ENCODE results near the gene GNA12.

GNA12 gene

GRCh38 chr7:2760098-2760889 lies 83.8 kb downstream of the GNA12 start:
- TF ChIP-seq SPI1 (IDR thresholded peaks at IDR 0.05; ENCODE audit: borderline replicate concordance, low read depth) (no peak), CTCF (IDR thresholded peaks at IDR 0.05; ENCODE audit: insufficient read depth, low read length) (peak; percentile 47), POLR2AphosphoS5 (IDR thresholded peaks at IDR 0.05; ENCODE audit: low read depth) (no peak)
- peak in 1 of 2 experiments; percentile 60 for DNase-seq (ENCODE audit: low read depth in 1 of 2, low spot score in 1 of 2)
- no peak overlapping the region for H3K27ac ChIP-seq (replicated peaks)
- H3K4me3 ChIP-seq (replicated peaks; ENCODE audit: insufficient read depth, low read length) = no peak overlapping the region
- no peaks in the 10 kb centered on the region for H3K27me3 ChIP-seq (ENCODE audit: insufficient read depth, poor library complexity, severe bottlenecking)

GRCh38 chr7:2759736-2760097 lies 84.4 kb downstream of the GNA12 start:
- Histone ChIP-seq H3K4me3 (replicated peaks; ENCODE audit: insufficient read depth, low read length) (no peak overlapping the region), H3K27ac (replicated peaks) (no peak overlapping the region), H3K27me3 (ENCODE audit: insufficient read depth, poor library complexity, severe bottlenecking) (no peaks in the 10 kb centered on the region)
- DNase-seq (ENCODE audit: low read depth in 1 of 2, low spot score in 1 of 2) = no peak
- TF ChIP-seq GABPA (IDR thresholded peaks at IDR 0.05; ENCODE audit: low read depth) = no peak
- TF ChIP-seq CTCF (IDR thresholded peaks at IDR 0.05; ENCODE audit: insufficient read depth, low read length) = no peak
- TF ChIP-seq POLR2AphosphoS5 (IDR thresholded peaks at IDR 0.05; ENCODE audit: low read depth) = no peak
- no peak for TF ChIP-seq SPI1 (IDR thresholded peaks at IDR 0.05; ENCODE audit: borderline replicate concordance, low read depth)

GRCh38 chr7:2758673-2759616 lies 85.2 kb downstream of the GNA12 start:
- peak overlapping the region; percentile 67 for H3K27ac ChIP-seq (replicated peaks)
- DNase-seq (ENCODE audit: low read depth in 1 of 2, low spot score in 1 of 2) = no peak
- no peaks in the 10 kb centered on the region for H3K27me3 ChIP-seq (ENCODE audit: insufficient read depth, poor library complexity, severe bottlenecking)
- TF ChIP-seq POLR2AphosphoS5 (IDR thresholded peaks at IDR 0.05; ENCODE audit: low read depth) (no peak), CTCF (IDR thresholded peaks at IDR 0.05; ENCODE audit: insufficient read depth, low read length) (no peak), SPI1 (IDR thresholded peaks at IDR 0.05; ENCODE audit: borderline replicate concordance, low read depth) (no peak), GABPA (IDR thresholded peaks at IDR 0.05; ENCODE audit: low read depth) (no peak), REST (IDR thresholded peaks at IDR 0.05; ENCODE audit: insufficient replicate concordance, low read depth) (no peak)
- H3K4me3 ChIP-seq (replicated peaks; ENCODE audit: insufficient read depth, low read length) = no peak overlapping the region

- Histone ChIP-seq H3K27me3 (ENCODE audit: insufficient read depth, poor library complexity, severe bottlenecking) (no peaks in the 10 kb centered on the region), H3K4me3 (replicated peaks; ENCODE audit: insufficient read depth, low read length) (no peak overlapping the region), H3K27ac (replicated peaks) (peak overlapping the region; percentile 67)
- DNase-seq (ENCODE audit: low read depth in 1 of 2, low spot score in 1 of 2) = peak; percentile 79 to 80
- TF ChIP-seq POLR2AphosphoS5 (IDR thresholded peaks at IDR 0.05; ENCODE audit: low read depth) (no peak), SPI1 (IDR thresholded peaks at IDR 0.05; ENCODE audit: borderline replicate concordance, low read depth) (no peak), CTCF (IDR thresholded peaks at IDR 0.05; ENCODE audit: insufficient read depth, low read length) (no peak), REST (IDR thresholded peaks at IDR 0.05; ENCODE audit: insufficient replicate concordance, low read depth) (no peak), GABPA (IDR thresholded peaks at IDR 0.05; ENCODE audit: low read depth) (no peak)
These were observed 86.0 kb downstream of the GNA12 start for GRCh38 chr7:2757904-2758672.

Measured in HL-60 (cell line).